Measurements from ENCODE around the gene WNT4.

The WNT4 gene

DNA sequence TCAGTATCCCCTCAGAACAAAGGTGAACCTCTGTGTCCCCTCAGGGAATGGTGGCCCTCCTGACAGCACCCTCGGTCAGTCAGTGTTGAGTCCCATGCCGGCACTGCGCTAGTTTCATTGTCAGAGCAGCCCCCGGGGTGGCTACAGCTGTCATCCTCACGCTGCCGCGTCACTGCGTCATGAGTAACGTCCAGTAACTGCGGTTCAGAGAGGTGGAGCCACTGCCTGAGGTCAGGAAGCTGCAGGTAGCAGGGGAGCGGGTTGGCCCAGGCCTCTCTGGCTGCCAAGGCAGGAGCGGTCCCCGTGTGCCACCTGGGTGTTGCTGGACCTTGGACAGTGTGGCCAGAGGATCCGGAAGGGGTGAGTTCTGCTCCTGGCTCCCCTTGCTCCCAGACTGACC is 20.2 kb upstream of the WNT4 start:
- no peak for DNase-seq

DNA sequence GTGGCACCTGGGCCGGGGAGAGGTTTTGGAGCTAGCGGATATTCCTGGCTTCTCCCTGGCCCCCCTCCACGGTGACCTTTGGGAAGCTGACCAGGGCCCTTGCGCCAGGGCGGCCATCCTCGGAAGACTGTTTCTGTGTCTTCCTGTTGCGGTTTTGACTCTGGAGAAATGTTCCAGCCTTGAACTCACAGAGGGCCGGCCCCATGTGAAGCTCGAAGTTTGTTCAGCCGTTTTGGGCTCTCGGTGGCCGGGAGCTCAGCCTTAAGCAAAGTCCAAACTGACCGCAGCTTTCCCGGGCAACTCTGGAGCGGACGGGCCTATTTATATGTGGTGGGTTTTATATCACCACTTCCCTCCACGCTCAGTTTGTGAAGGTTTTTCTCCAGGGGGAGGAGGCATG is 17.0 kb upstream of the WNT4 start:
- DNase-seq = no peak

DNA sequence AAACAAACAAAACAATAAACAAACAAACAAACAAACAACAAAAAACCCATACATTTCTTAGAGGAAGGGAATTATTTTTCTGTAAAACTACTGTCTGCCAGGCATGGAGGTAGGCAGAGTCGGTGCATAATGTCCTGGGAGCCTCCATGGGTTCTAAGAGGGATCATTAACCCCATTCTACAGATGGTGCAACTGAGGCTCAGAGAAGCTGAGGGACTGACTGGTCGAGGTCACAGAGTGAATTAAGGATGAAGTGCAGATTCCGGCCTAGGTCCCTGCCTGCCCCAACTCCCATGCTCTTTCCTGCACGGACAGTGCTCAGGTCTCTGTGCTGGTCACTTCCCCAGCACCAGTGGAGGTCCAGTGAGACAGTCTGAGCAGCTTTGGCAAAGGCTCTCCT is 15.8 kb upstream of the WNT4 start:
- DNase-seq = no peak

DNA sequence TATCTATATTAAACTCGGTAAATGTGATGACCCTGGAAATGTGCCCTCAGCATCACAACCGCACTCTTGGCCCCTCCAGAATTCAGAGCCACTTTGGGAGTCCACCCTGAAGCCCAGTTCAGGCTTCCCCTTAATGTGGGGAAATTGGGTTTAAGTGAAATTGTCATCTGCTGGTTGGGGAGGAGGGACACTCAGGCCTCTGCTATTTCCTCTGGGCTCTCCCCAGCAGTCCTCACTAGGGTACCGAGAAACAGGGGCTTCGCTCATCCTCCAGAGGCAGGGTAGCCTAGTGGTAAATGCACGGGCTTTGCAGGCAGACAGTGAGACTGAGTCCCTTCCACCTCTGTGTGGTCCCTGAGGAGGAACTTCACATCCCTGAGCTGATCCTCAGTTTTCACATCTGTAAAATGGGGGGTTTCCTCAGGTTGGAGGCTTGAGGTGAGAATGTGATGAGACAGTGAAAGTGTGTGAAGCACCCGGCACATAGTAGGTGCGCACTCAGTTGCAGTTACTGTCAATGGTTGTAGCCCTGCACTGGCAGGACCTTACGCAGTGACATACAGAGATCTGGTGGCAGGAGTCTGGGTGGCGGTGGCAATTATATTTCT is 14.6 kb upstream of the WNT4 start:
- no peak for DNase-seq

GRCh38 chr1:22155517-22155916 is 12.6 kb upstream of the WNT4 start:
- DNase-seq = no peak

GRCh38 chr1:22154626-22155025 is 11.7 kb upstream of the WNT4 start:
- DNase-seq = no peak

- DNase-seq = no peak
These were observed 11.0 kb upstream of the WNT4 start for GRCh38 chr1:22153660-22154437.

DNA sequence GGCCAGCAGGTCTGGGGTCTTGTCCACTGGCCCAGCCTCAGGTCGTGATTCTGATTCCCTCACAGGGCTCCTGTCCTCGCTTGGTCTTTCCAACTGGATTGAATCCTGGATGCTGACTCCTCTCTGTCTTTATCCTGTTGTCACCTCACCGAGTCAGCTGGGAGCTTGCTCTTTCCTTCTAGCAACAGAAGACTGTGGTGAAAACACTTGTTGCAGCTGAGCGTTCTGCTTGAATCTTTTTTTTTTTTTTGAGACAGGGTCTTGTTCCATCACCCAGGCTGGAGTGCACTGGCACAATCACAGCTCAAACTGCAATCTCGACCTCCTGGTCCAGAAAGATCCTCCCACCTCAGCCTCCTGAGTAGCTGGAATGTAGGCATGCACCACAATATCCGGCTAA is 8.0 kb upstream of the WNT4 start:
- DNase-seq = no peak

DNA sequence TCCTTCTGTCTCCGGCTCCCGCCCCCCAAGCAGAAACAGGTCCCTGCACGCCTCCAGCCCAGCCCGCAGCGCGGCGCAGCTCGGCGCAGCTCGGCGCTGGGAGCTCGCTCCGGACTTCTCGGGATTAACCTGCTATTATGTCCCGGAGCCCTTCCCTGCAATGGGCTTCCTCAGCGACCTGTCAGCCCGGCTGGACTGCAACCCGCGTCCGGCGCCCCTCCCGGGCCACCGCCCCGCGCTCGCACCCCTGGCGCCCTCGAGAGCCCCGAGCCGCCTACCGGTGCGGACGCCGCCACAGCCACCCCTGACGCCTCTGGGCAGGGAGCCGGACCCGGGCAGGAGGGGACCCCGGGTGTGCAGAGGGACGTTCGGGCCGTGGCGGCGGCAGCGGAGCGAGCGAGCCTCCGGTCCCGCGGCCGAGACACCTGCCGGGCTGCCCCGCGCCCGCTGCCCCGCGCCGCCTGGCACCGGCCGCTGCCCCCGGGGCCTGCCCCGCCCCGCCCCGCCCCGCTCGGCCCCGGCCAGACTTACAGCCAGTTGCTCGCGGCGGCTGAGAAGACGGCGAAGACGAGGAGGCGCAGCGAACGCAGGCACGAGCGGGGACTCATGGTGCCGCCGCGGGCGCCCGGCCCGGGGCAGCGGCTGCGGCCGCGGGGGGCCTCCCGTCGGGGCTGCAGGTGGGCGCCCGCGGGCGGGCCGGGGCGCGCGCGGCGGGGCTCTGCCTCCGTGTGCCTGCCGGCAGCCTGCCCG is 407 bp downstream of the WNT4 start:
- DNase-seq = no peak

DNA sequence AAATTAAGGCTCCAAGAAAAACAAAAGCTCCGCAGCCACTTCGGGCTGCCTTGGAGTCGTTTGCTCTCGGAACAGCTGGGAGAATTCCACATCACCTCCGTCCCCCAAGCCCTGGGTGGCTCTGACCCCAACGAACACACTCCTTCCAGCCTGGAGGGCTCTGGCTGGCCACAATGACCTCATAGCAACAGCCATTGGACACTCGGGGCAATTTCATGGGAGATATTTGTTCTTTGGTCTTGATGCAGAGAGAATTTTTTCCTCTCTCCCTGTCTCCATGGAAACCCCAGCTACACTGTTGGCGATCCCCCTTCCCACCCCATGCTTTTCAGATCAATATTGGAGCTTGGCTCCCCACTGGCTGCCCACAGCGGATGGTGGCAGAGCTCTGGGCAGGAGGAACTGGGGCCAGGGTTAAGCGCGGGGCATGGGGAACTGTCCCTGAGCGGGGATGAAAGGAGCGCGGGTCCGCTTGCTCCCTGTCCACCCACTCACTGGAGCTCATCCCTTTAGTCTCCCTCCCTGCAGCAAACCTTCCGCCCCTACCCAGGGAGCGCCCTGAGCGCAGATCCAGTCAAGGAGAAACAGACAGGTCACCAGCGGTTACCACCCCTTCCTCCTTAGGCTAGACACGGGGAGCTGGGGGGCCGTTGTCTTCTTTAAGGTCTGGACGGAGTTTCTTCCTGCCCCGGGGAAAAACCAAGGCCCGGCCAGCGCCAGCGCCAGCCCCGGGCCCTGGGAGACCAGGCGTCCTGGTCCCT is 1.2 kb downstream of the WNT4 start:
- no peak for DNase-seq

- DNase-seq = no peak
These were observed 2.2 kb downstream of the WNT4 start for GRCh38 chr1:22140694-22141093.

GRCh38 chr1:22139817-22140216 is 3.1 kb downstream of the WNT4 start:
- no peak for DNase-seq

GRCh38 chr1:22139066-22139594 is 3.8 kb downstream of the WNT4 start:
- no peak for DNase-seq

GRCh38 chr1:22137004-22137720 is 5.7 kb downstream of the WNT4 start:
- no peak for DNase-seq

DNA sequence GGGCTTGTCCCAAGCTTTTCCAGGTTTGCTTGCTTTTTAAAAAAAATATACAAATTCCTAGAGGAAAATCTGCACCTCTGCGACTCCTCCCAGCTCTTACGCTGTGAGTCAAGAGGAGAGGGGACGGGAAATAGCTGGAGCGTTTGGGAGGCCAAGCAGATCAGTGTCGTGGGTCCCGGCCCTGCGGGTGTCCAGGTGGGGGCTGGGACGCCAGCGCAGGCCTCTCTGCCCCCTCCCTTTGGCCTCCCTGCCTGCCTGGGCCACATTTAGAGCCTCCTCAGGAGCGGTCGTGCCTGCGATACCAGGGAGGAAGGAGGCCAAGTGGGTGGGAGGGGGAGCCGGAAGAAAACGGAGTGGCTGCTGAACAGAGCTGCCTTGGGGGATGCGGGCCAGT is 9.0 kb downstream of the WNT4 start:
- no peak for DNase-seq

GRCh38 chr1:22133247-22133930 is 9.5 kb downstream of the WNT4 start:
- DNase-seq = no peak

GRCh38 chr1:22132517-22133235 is 10.2 kb downstream of the WNT4 start:
- DNase-seq = no peak

GRCh38 chr1:22131875-22132486 is 10.9 kb downstream of the WNT4 start:
- DNase-seq = no peak

DNA sequence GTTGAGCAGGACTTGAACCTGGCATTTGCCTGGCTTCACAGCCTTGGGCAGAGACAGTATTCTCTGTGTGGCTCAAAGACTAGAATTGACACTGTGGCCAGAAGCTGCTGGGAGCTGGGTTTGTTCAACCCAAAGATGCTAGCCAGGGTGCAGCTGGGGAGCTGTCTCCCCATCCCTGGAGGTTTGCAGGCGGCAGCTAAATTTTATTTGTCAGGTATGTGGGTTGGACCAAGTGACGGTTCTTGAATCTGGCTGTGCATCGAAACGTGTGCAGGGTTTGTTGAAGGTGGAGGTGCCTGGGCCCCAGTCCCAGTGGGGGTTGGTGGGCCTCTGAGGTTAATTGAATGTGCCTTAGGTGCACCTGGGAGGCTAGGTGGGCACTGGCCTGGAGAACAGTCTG is 11.8 kb downstream of the WNT4 start:
- no peak for DNase-seq

DNA sequence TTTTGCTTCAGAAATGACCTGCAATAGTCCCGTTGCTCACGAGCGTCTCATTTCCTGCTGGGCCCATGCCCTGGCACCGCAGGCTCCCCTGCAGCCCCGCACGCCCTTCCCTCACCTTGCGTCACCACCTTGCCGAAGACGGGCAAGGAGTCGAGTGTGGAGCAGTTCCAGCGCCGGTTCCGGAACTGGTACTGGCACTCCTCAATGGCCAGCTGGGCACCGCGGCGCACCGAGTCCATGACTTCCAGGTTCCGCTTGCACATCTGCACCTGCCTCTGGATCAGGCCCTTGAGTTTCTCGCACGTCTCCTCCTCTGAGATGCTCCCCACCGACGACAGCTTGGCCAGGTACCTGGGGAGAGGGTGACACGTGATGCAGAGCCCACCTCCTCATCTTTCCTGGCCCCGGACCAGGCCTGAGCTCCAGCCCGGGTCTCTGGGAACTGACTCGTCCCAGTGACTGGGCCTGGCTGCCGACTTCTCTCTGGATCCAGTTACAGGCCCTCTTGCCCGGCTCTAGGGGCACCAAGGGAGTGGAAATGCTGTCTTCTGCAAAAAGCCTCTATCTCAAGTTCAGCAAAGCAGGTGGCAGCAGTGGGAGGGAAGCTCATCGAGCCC is 13.3 kb downstream of the WNT4 start:
- no peak for DNase-seq

Measured in GF-D8 (cell line).